ENCODE results near the gene UBL3.

UBL3 gene

GRCh38 chr13:29730253-29730652 is 120.2 kb downstream of the UBL3 start:
- Mint-ChIP-seq H3K4me3 (no peak overlapping the region), H3K4me1 (no peaks in the 10 kb centered on the region), H3K36me3 (ENCODE audit: low read depth) (no peaks in the 10 kb centered on the region), H3K9me3 (peaks cover 6% of the 10 kb centered on the region), H3K27me3 (ENCODE audit: low read depth, poor library complexity) (peaks cover 24% of the 10 kb centered on the region), H3K27ac (no peak overlapping the region)
- no peak for TF ChIP-seq CTCF (IDR thresholded peaks at IDR 0.05)
- DNase-seq, result no peak

- DNase-seq, result no peak
- Mint-ChIP-seq H3K9me3 (peaks cover 3% of the 10 kb centered on the region), H3K36me3 (ENCODE audit: low read depth) (no peaks in the 10 kb centered on the region), H3K4me3 (no peak overlapping the region), H3K4me1 (peaks cover 13% of the 10 kb centered on the region), H3K27ac (no peak overlapping the region), H3K27me3 (ENCODE audit: low read depth, poor library complexity) (peaks cover 3% of the 10 kb centered on the region)
- no peak for TF ChIP-seq CTCF (IDR thresholded peaks at IDR 0.05)
Observed at GRCh38 chr13:29722415-29722814, 128.0 kb downstream of the UBL3 start.

GRCh38 chr13:29721766-29722165 is 128.7 kb downstream of the UBL3 start:
- Mint-ChIP-seq H3K27ac (no peak overlapping the region), H3K4me3 (no peak overlapping the region)

GRCh38 chr13:29718694-29719093 is 131.7 kb downstream of the UBL3 start:
- H3K4me3 Mint-ChIP-seq, result no peak overlapping the region
- peaks cover 3% of the 10 kb centered on the region for H3K27me3 Mint-ChIP-seq (ENCODE audit: low read depth, poor library complexity)
- no peak for TF ChIP-seq CTCF (IDR thresholded peaks at IDR 0.05)
- no peak overlapping the region for H3K27ac Mint-ChIP-seq
- no peaks in the 10 kb centered on the region for H3K36me3 Mint-ChIP-seq (ENCODE audit: low read depth)
- peaks cover 13% of the 10 kb centered on the region for H3K4me1 Mint-ChIP-seq
- DNase-seq, result no peak
- H3K9me3 Mint-ChIP-seq, result no peaks in the 10 kb centered on the region

More at GRCh38 chr13:29721766-29722165, 128.7 kb downstream of the UBL3 start:
- Mint-ChIP-seq H3K36me3 (ENCODE audit: low read depth) (no peaks in the 10 kb centered on the region), H3K27me3 (ENCODE audit: low read depth, poor library complexity) (peaks cover 3% of the 10 kb centered on the region), H3K9me3 (peaks cover 3% of the 10 kb centered on the region), H3K4me1 (peaks cover 13% of the 10 kb centered on the region)
- no peak for TF ChIP-seq CTCF (IDR thresholded peaks at IDR 0.05)
- DNase-seq, result no peak

GRCh38 chr13:29716493-29716892 is 133.9 kb downstream of the UBL3 start:
- no peaks in the 10 kb centered on the region for H3K9me3 Mint-ChIP-seq
- no peaks in the 10 kb centered on the region for H3K4me1 Mint-ChIP-seq
- no peak overlapping the region for H3K4me3 Mint-ChIP-seq
- TF ChIP-seq CTCF (IDR thresholded peaks at IDR 0.05), result no peak
- no peak overlapping the region for H3K27ac Mint-ChIP-seq
- DNase-seq, result no peak
- H3K36me3 Mint-ChIP-seq (ENCODE audit: low read depth), result no peaks in the 10 kb centered on the region
- peaks cover 3% of the 10 kb centered on the region for H3K27me3 Mint-ChIP-seq (ENCODE audit: low read depth, poor library complexity)
